GM08714 (cell line): ENCODE results near the gene NENF.
"Not testable (repeated sequence)": the region's sequence is repeated elsewhere in the genome, so short reads cannot be mapped to it uniquely, and the experiment has no call there.

Experiments used
- H3K4me3 ChIP-seq: fragments of 200-500 bp; sonication (Bioruptor generic); 2 replicates; pipeline ENCODE4 v1.5.1; 2014; ENCODE audit warnings: mild to moderate bottlenecking, low read length, inconsistent platforms
- ZNF274 ChIP-seq: IDR thresholded peaks from 2 replicates; pipeline ENCODE4 v1.6.1; 2012; ENCODE audit warnings: mild to moderate bottlenecking, low read depth, low read length

The NENF gene

DNA sequence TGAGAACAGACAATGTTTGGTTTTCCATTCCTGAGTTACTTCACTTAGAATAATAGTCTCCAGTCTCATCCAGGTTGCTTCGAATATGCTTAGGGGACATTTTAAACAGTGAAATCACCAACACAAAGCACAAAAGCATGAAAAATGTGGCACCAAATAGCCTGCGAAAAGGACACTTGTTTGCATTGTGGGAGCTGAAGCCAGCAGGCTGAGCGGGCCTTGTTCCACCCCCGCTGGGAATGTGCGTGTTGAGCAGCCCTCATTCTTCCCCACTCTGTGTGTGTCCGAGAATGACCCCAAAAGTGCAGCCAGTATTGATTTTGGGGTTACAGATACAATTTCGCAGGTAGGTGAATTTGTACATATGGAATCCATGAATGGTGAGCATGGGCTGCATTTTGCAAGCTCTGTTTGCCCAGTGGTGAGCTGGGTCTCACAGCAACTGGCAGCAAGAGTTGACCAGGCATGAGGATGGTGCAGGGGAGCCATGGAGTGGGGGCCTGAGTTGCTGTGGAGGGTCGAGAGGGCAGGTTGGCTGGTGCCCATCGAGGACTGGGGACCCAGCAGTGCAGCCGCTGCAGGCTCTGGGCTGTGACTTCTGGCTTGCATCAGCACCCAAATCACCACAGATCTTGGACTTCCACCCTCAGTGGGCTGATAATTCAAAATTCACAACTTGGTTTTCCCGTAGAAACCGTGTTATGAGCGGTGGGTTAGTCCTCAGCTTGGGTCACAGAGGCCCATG lies 29.4 kb downstream of the NENF start:
- TF ChIP-seq ZNF274 = no peak
- H3K4me3 ChIP-seq = no peak overlapping the region

GRCh38 chr1:212463565-212464285 lies 31.0 kb downstream of the NENF start:
- no peak for TF ChIP-seq ZNF274

DNA sequence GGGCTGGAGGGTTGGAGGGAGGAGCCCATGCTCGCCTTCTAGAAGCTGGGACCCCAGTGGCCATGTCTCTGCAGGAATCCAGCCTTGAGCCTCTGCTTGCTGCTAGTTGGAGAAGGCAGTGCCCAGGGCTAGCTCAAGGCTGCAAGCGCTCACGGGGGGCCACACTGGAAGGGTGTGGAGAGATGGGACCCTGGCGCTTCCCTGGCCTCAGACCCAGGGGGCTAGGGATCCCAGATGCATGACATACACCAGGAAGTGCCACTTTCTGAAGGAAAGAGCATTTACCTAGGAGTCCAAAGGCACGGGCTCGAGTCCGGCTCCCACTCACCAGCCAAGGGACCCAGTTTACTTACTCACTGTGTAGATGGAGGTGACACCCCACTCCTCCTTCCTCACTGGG lies 32.6 kb downstream of the NENF start:
- no peak overlapping the region for H3K4me3 ChIP-seq
- no peak for TF ChIP-seq ZNF274

More at GRCh38 chr1:212463565-212464285, 31.0 kb downstream of the NENF start:
- H3K4me3 ChIP-seq = no peak overlapping the region

- H3K4me3 ChIP-seq = no peak overlapping the region
- no peak for TF ChIP-seq ZNF274
Measured at GRCh38 chr1:212466437-212466836, 33.7 kb downstream of the NENF start.

DNA sequence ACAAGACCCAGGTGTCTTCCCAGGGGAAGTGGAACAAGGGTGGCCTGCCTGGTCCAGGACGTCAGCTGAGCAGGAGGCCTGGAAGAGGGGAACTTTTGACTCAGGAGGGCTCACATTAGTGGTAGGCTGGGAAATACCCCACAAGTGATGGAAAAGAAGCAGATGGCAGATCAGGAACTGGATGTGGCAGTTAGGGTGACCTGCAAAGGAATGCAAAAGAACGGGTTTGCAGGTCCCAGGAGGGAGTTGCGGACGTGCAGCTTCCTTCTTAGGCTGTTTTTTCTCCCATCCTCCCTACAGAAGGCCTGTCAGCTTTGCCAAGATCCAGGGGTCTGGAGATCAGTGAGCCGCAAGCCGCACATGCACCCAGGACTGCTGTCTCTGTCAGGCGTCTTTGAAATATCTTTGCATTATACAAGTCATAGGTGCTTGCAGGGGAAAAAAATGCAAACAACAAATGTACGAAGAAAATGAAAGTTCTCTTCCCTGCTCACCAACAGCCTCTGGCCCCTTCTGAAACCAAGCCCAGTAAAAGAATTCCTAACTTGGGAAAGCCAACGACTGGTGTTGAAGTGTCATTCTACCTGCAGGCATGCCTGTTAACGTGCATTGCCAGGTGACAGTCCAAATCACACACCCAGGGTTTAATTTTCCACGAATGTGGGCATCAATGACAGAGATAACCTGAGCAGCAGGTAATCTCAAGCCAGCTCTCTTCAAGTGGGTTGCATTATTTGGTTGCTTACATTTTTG lies 34.4 kb downstream of the NENF start:
- no peak for TF ChIP-seq ZNF274
- no peak overlapping the region for H3K4me3 ChIP-seq

GRCh38 chr1:212467843-212468482 lies 35.2 kb downstream of the NENF start:
- TF ChIP-seq ZNF274 = no peak
- no peak overlapping the region for H3K4me3 ChIP-seq

- H3K4me3 ChIP-seq = no peak overlapping the region
- no peak for TF ChIP-seq ZNF274
Measured at GRCh38 chr1:212470059-212470458, 37.3 kb downstream of the NENF start.

GRCh38 chr1:212471286-212471685 lies 38.6 kb downstream of the NENF start:
- H3K4me3 ChIP-seq = no peak overlapping the region
- TF ChIP-seq ZNF274 = no peak

GRCh38 chr1:212471891-212472675 lies 39.4 kb downstream of the NENF start:
- H3K4me3 ChIP-seq = no peak overlapping the region
- no peak for TF ChIP-seq ZNF274

DNA sequence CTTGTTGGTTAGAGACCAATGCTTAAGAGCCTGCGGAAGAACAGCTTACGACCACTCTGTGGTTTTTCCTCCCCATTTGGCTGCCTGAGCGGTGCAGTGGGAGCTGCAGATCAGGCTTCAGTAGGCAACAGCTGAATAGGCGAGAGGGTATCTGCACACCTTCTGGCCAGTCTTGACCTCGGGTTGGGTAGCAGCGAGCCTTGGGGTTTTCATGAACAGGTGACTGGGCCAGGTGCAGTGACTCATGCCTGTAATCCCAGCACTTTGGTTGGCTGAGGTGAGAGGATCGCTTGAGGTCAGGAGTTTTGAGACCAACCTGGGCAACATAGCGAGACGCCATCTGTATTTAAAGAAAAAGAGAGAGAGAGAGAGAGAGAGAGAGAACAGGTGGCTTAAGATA lies 41.0 kb downstream of the NENF start:
- TF ChIP-seq ZNF274 = no peak
- H3K4me3 ChIP-seq = no peak overlapping the region

- TF ChIP-seq ZNF274 = no peak
- H3K4me3 ChIP-seq = no peak overlapping the region
Measured at GRCh38 chr1:212475151-212475550, 42.4 kb downstream of the NENF start.

DNA sequence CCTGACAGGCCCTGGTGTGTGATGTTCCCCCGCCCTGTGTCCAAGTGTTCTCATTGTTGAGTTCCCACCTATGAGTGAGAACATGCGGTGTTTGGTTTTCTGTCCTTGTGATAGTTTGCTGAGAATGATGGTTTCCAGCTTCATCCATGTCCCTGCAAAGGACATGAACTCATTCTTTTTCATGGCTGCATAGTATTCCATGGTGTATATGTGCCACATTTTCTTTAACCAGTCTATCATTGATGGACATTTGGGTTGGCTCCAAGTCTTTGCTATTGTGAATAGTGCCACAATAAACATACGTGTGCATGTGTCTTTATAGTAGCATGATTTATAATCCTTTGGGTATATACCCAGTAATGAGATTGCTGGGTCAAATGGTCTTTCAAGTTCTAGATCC lies 43.1 kb downstream of the NENF start:
- H3K4me3 ChIP-seq = not testable (repeated sequence)

DNA sequence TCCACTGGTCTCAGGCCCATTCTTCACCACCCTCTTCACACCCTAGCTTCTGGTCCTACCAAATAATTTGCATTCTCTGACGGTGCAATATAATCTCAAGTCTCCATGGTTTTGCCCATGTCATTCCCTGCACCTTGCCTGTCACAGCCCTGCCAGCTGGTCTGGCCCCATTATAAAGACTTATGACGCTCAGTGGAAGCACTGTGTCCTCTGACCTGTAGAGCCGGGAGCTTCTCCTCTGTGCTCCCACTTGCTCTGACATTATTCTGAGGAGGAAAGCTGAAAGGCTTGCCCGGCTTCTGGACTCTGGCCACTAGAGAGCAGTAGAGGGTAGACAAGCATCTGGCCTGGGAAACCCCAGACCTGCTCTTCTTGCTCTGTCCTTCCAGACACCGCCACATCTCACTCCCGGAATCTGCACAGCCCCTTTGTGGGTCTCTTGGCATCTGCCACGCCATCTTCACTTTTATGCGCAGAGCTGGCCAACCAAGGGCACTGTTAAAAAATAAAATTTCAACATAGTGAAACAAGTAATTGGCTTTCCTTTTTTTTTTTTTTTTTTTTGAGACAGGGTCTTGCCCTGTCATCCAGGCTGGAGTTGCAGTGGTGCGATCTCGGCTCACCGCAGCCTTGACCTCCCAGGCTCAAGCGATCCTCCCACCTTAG lies 44.4 kb downstream of the NENF start:
- no peak for TF ChIP-seq ZNF274
- no peak overlapping the region for H3K4me3 ChIP-seq
